ENCODE data around the gene ZNF513. TPM values are rescaled to one million over a fixed set of nuclear protein-coding genes. Genes with fewer than 3 reads are reported as not detected.

ZNF513 gene
- total and polyA plus RNA-seq, 2 experiments from 2014 or later, result 31.7 to 35.8 TPM

- no peaks in the 10 kb centered on the region for H3K9me3 ChIP-seq (ENCODE audit: low read depth)
- H3K4me1 ChIP-seq (ENCODE audit: low read depth), result no peaks in the 10 kb centered on the region
- H3K27me3 ChIP-seq, result no peaks in the 10 kb centered on the region
- no peaks in the 10 kb centered on the region for H3K36me3 ChIP-seq
- H3K4me3 ChIP-seq, result no peak overlapping the region
- H3K27ac ChIP-seq, result no peak overlapping the region
- no peak for DNase-seq (ENCODE audit: low read depth in 1 of 2, low spot score in 1 of 2)
- no peak for TF ChIP-seq CTCF (IDR thresholded peaks at IDR 0.05; ENCODE audit: low read depth, low read length)
Measured at GRCh38 chr2:27422958-27423357, 42.4 kb upstream of the ZNF513 start.

GRCh38 chr2:27421660-27422250, 41.2 kb upstream of the ZNF513 start:
- no peaks in the 10 kb centered on the region for H3K4me1 ChIP-seq (ENCODE audit: low read depth)
- no peaks in the 10 kb centered on the region for H3K9me3 ChIP-seq (ENCODE audit: low read depth)
- H3K4me3 ChIP-seq, result no peak overlapping the region
- no peaks in the 10 kb centered on the region for H3K36me3 ChIP-seq
- TF ChIP-seq CTCF (IDR thresholded peaks at IDR 0.05; ENCODE audit: low read depth, low read length), result no peak
- no peak overlapping the region for H3K27ac ChIP-seq
- no peak for DNase-seq (ENCODE audit: low read depth in 1 of 2, low spot score in 1 of 2)
- no peaks in the 10 kb centered on the region for H3K27me3 ChIP-seq

- Histone ChIP-seq H3K27me3 (no peaks in the 10 kb centered on the region), H3K4me3 (no peak overlapping the region), H3K4me1 (ENCODE audit: low read depth) (no peaks in the 10 kb centered on the region), H3K27ac (no peak overlapping the region), H3K9me3 (ENCODE audit: low read depth) (no peaks in the 10 kb centered on the region), H3K36me3 (no peaks in the 10 kb centered on the region)
- no peak for TF ChIP-seq CTCF (IDR thresholded peaks at IDR 0.05; ENCODE audit: low read depth, low read length)
- no peak for DNase-seq (ENCODE audit: low read depth in 1 of 2, low spot score in 1 of 2)
Measured at GRCh38 chr2:27420996-27421395, 40.5 kb upstream of the ZNF513 start.

GRCh38 chr2:27416151-27416550, 35.6 kb upstream of the ZNF513 start:
- Histone ChIP-seq H3K9me3 (ENCODE audit: low read depth) (no peaks in the 10 kb centered on the region), H3K4me1 (ENCODE audit: low read depth) (no peaks in the 10 kb centered on the region), H3K27me3 (no peaks in the 10 kb centered on the region), H3K4me3 (no peak overlapping the region), H3K36me3 (no peaks in the 10 kb centered on the region), H3K27ac (no peak overlapping the region)
- no peak for DNase-seq (ENCODE audit: low read depth in 1 of 2, low spot score in 1 of 2)
- TF ChIP-seq CTCF (IDR thresholded peaks at IDR 0.05; ENCODE audit: low read depth, low read length), result no peak

- Histone ChIP-seq H3K4me3 (no peak overlapping the region), H3K4me1 (ENCODE audit: low read depth) (peaks cover 4% of the 10 kb centered on the region), H3K36me3 (no peaks in the 10 kb centered on the region), H3K27ac (no peak overlapping the region), H3K27me3 (no peaks in the 10 kb centered on the region), H3K9me3 (ENCODE audit: low read depth) (no peaks in the 10 kb centered on the region)
- TF ChIP-seq CTCF (IDR thresholded peaks at IDR 0.05; ENCODE audit: low read depth, low read length), result no peak
- no peak for DNase-seq (ENCODE audit: low read depth in 1 of 2, low spot score in 1 of 2)
Measured at GRCh38 chr2:27412419-27413152, 32.1 kb upstream of the ZNF513 start.

Data from cardiac muscle cell (in vitro differentiated cells and primary cell).